ENCODE results near the gene CROCC2.

Gene CROCC2

GRCh38 chr2:240959214-240959940 lies 53.2 kb downstream of the CROCC2 start:
- Histone ChIP-seq H3K4me2 (ENCODE audit: low read length) (no peak overlapping the region), H3K27ac (ENCODE audit: low read depth, low read length) (no peak overlapping the region)

DNA sequence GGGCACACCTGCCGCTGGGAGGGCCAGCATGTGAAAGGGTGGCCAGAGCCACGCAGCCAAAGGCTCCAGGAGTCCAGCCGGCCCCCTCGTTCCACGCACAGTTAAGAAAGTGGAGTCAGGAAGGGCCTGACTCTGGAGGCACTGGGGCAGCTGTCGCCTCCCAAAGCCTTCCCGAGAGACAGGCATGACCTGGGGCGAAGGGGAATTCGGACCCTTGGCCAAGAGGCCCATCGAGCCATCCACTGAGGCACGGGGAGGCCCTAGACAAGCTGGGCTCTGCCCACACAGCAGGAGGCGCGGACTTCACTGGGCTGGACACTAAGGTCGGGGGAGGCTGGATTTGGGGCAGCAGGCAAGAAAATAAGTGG lies 53.8 kb downstream of the CROCC2 start:
- Histone ChIP-seq H3K27ac (ENCODE audit: low read depth, low read length) (no peak overlapping the region), H3K9me3 (ENCODE audit: control insufficient read depth, insufficient read depth, low read length) (no peaks in the 10 kb centered on the region), H3K27me3 (ENCODE audit: control insufficient read depth, low read length) (no peaks in the 10 kb centered on the region), H3K4me1 (ENCODE audit: control insufficient read depth, low read length) (no peaks in the 10 kb centered on the region), H3K4me2 (ENCODE audit: low read length) (no peak overlapping the region), H3K79me2 (ENCODE audit: control insufficient read depth, low read length) (no peaks in the 10 kb centered on the region), H3K36me3 (ENCODE audit: control insufficient read depth, low read length) (no peaks in the 10 kb centered on the region), H3K9me2 (replicated peaks; ENCODE audit: control insufficient read depth, low read length) (no peaks in the 10 kb centered on the region), H3K4me3 (ENCODE audit: low read length) (no peak overlapping the region), H3F3A (ENCODE audit: control insufficient read depth, insufficient read depth) (no peaks in the 10 kb centered on the region), H4K20me1 (ENCODE audit: control insufficient read depth, insufficient read depth, low read depth, low read length) (no peaks in the 10 kb centered on the region)
- TF ChIP-seq CTCF (IDR thresholded peaks at IDR 0.05; ENCODE audit: low read depth, low read length, poor library complexity, severe bottlenecking) (no peak), EZH2phosphoT487 (IDR thresholded peaks at IDR 0.05; ENCODE audit: borderline replicate concordance, low read length) (no peak)

More at GRCh38 chr2:240959214-240959940, 53.2 kb downstream of the CROCC2 start:
- Histone ChIP-seq H3K79me2 (ENCODE audit: control insufficient read depth, low read length) (no peaks in the 10 kb centered on the region), H3K36me3 (ENCODE audit: control insufficient read depth, low read length) (no peaks in the 10 kb centered on the region), H3K4me1 (ENCODE audit: control insufficient read depth, low read length) (no peaks in the 10 kb centered on the region), H3K9me3 (ENCODE audit: control insufficient read depth, insufficient read depth, low read length) (no peaks in the 10 kb centered on the region), H3K9me2 (replicated peaks; ENCODE audit: control insufficient read depth, low read length) (no peaks in the 10 kb centered on the region), H3K27me3 (ENCODE audit: control insufficient read depth, low read length) (no peaks in the 10 kb centered on the region), H4K20me1 (ENCODE audit: control insufficient read depth, insufficient read depth, low read depth, low read length) (no peaks in the 10 kb centered on the region), H3F3A (ENCODE audit: control insufficient read depth, insufficient read depth) (no peaks in the 10 kb centered on the region), H3K4me3 (ENCODE audit: low read length) (no peak overlapping the region)
- TF ChIP-seq CTCF (IDR thresholded peaks at IDR 0.05; ENCODE audit: low read depth, low read length, poor library complexity, severe bottlenecking): no peak
- no peak for TF ChIP-seq EZH2phosphoT487 (IDR thresholded peaks at IDR 0.05; ENCODE audit: borderline replicate concordance, low read length)

- no peaks in the 10 kb centered on the region for H3K4me1 ChIP-seq (ENCODE audit: control insufficient read depth, low read length)
- H3K9me3 ChIP-seq (ENCODE audit: control insufficient read depth, insufficient read depth, low read length): no peaks in the 10 kb centered on the region
- no peak overlapping the region for H3K4me2 ChIP-seq (ENCODE audit: low read length)
- H4K20me1 ChIP-seq (ENCODE audit: control insufficient read depth, insufficient read depth, low read depth, low read length): no peaks in the 10 kb centered on the region
- no peaks in the 10 kb centered on the region for H3K27me3 ChIP-seq (ENCODE audit: control insufficient read depth, low read length)
- TF ChIP-seq CTCF (IDR thresholded peaks at IDR 0.05; ENCODE audit: low read depth, low read length, poor library complexity, severe bottlenecking) (no peak), EZH2phosphoT487 (IDR thresholded peaks at IDR 0.05; ENCODE audit: borderline replicate concordance, low read length) (no peak)
- H3K79me2 ChIP-seq (ENCODE audit: control insufficient read depth, low read length): no peaks in the 10 kb centered on the region
- H3K36me3 ChIP-seq (ENCODE audit: control insufficient read depth, low read length): no peaks in the 10 kb centered on the region
- H3F3A ChIP-seq (ENCODE audit: control insufficient read depth, insufficient read depth): no peaks in the 10 kb centered on the region
- no peak overlapping the region for H3K4me3 ChIP-seq (ENCODE audit: low read length)
- no peaks in the 10 kb centered on the region for H3K9me2 ChIP-seq (replicated peaks; ENCODE audit: control insufficient read depth, low read length)
- no peak overlapping the region for H3K27ac ChIP-seq (ENCODE audit: low read depth, low read length)
Measured at GRCh38 chr2:240960309-240960970, 54.3 kb downstream of the CROCC2 start.
